Trophoblast cell (in vitro differentiated cells and primary cell): Measurements from ENCODE around the gene TSPAN32.
"Not testable (repeated sequence)": the region's sequence is repeated elsewhere in the genome, so short reads cannot be mapped to it uniquely, and the experiment has no call there.

Experiments
- DNase-seq, 2 donors: peaks; one replicate each; pipeline ENCODE4 v3.0.0-alpha.2; 2016
- H2AFZ ChIP-seq: 2 replicates; pipeline ENCODE4 v1.6.1; 2013; ENCODE audit warnings: low read length, moderate library complexity, mild to moderate bottlenecking; ENCODE audit not compliant: insufficient read depth, poor library complexity
- H2AK5ac ChIP-seq: 2 replicates; pipeline ENCODE4 v1.6.1; 2013; ENCODE audit warnings: mild to moderate bottlenecking, low read length
- H2BK120ac ChIP-seq: 2 replicates; pipeline ENCODE4 v1.6.1; 2013; ENCODE audit warnings: low read length, mild to moderate bottlenecking, moderate library complexity; ENCODE audit not compliant: insufficient read depth, poor library complexity
- H2BK12ac ChIP-seq: 2 replicates; pipeline ENCODE4 v1.6.1; 2013; ENCODE audit warnings: mild to moderate bottlenecking, low read length, moderate library complexity
- H2BK5ac ChIP-seq: 2 replicates; pipeline ENCODE4 v1.6.1; 2013; ENCODE audit warnings: low read length, low read depth, moderate library complexity, mild to moderate bottlenecking; ENCODE audit not compliant: poor library complexity
- H3K14ac ChIP-seq: 2 replicates; pipeline ENCODE4 v1.6.1; 2013; ENCODE audit warnings: mild to moderate bottlenecking, low read length
- H3K18ac ChIP-seq: 2 replicates; pipeline ENCODE4 v1.6.1; 2013; ENCODE audit warnings: mild to moderate bottlenecking, low read length
- H3K23ac ChIP-seq: 2 replicates; pipeline ENCODE4 v1.6.1; 2013; ENCODE audit warnings: low read length
- H3K27ac ChIP-seq: 2 replicates; pipeline ENCODE4 v1.5.1; 2013; ENCODE audit warnings: low read depth, mild to moderate bottlenecking, inconsistent platforms, low read length, moderate library complexity
- H3K27me3 ChIP-seq: 2 replicates; pipeline ENCODE4 v1.6.1; 2013; ENCODE audit warnings: inconsistent platforms, mild to moderate bottlenecking, low read length, moderate library complexity; ENCODE audit not compliant: insufficient read depth
- H3K36me3 ChIP-seq, 2 experiments: 1 replicate in 1 of 2; 2 replicates in 1 of 2; pipeline ENCODE4 v1.6.1; 2013; ENCODE audit warnings: low read length in 2 of 2, mild to moderate bottlenecking in 2 of 2, moderate library complexity in 1 of 2; ENCODE audit not compliant: insufficient read depth in 2 of 2, control insufficient read depth in 1 of 2
- H3K4ac ChIP-seq: 2 replicates; pipeline ENCODE4 v1.6.1; 2013; ENCODE audit warnings: low read depth, mild to moderate bottlenecking, low read length, moderate library complexity
- H3K4me1 ChIP-seq, 2 experiments: 1 replicate in 1 of 2; 2 replicates in 1 of 2; pipeline ENCODE4 v1.6.1; 2013; ENCODE audit warnings: low read length in 2 of 2, mild to moderate bottlenecking in 2 of 2, moderate library complexity in 1 of 2; ENCODE audit not compliant: insufficient read depth in 2 of 2, control insufficient read depth in 1 of 2
- H3K4me2 ChIP-seq: 2 replicates; pipeline ENCODE4 v1.6.1; 2013; ENCODE audit warnings: inconsistent platforms, mild to moderate bottlenecking, low read length, moderate library complexity
- H3K4me3 ChIP-seq: 2 replicates; pipeline ENCODE4 v1.5.1; 2013; ENCODE audit warnings: mild to moderate bottlenecking, low read depth, low read length, inconsistent platforms
- H3K79me1 ChIP-seq: one replicate; pipeline ENCODE4 v1.6.1; 2013; ENCODE audit warnings: low read length
- H3K79me2 ChIP-seq: 2 replicates; pipeline ENCODE4 v1.6.1; 2013; ENCODE audit warnings: low read length, mild to moderate bottlenecking; ENCODE audit not compliant: control insufficient read depth, insufficient read depth, poor library complexity
- H3K9ac ChIP-seq: 2 replicates; pipeline ENCODE4 v1.6.1; 2013; ENCODE audit warnings: mild to moderate bottlenecking, low read length
- H3K9me3 ChIP-seq: 2 replicates; pipeline ENCODE4 v1.6.1; 2013; ENCODE audit warnings: low read depth, mild to moderate bottlenecking, control low read depth, inconsistent platforms, low read length; ENCODE audit not compliant: insufficient read depth
- H4K12ac ChIP-seq: 2 replicates; pipeline ENCODE4 v1.6.1; 2013; ENCODE audit warnings: low read depth, mild to moderate bottlenecking, low read length, moderate library complexity
- H4K8ac ChIP-seq: 2 replicates; pipeline ENCODE4 v1.6.1; 2013; ENCODE audit warnings: low read depth, mild to moderate bottlenecking, low read length, moderate library complexity
- H4K91ac ChIP-seq: one replicate; pipeline ENCODE4 v1.6.1; 2013; ENCODE audit warnings: low read depth, mild to moderate bottlenecking, low read length, moderate library complexity
- WGBS: extraction: QIAGEN DNeasy Blood & Tissue Kit; methylation state at CpG from one replicate; pipeline ENCODE4 v1.1.7; 2013; ENCODE audit warnings: missing lambda C conversion rate; ENCODE audit not compliant: insufficient read length, insufficient coverage; ENCODE audit errors: extremely low coverage; 5-methylcytosine and 5-hydroxymethylcytosine counted together

TSPAN32 gene

DNA sequence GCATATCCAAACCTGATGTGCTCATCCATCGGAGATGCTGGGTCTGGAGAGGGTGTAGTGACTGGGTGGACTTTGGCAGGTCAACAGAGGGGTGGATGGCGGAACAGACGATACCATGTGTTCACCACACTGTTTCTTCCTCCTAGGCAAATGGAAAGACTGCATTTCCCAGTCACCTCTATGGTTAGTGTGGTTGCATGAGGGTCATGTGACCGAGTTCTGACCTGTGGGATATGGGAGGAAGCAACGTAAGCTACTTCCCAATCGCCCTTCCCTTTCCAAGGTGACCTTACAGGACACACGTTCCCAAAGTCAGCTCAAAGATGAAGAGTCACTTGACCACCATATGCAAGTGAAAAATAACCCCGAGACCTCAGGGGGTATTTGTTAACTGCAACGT is 27.7 kb downstream of the TSPAN32 start:
- Histone ChIP-seq H4K12ac (no peak overlapping the region), H3K4me3 (no peak overlapping the region), H3K23ac (no peak overlapping the region), H2BK120ac (no peak overlapping the region), H3K4ac (no peak overlapping the region), H3K9ac (no peak overlapping the region), H2BK12ac (no peak overlapping the region), H3K27ac (no peak overlapping the region), H4K8ac (no peak overlapping the region), H3K79me2 (no peaks in the 10 kb centered on the region), H2AK5ac (no peak overlapping the region), H3K4me2 (no peak overlapping the region), H4K91ac (no peak overlapping the region), H2AFZ (no peak overlapping the region), H3K36me3 (no peaks in the 10 kb centered on the region), H2BK5ac (no peak overlapping the region), H3K27me3 (no peaks in the 10 kb centered on the region), H3K9me3 (peaks cover 28% of the 10 kb centered on the region), H3K18ac (no peak overlapping the region), H3K14ac (no peak overlapping the region), H3K79me1 (no peaks in the 10 kb centered on the region), H3K4me1 (no peaks in the 10 kb centered on the region)
- no peak for DNase-seq
- no CpG with 5 or more reads among the region's 9 CpGs for WGBS

DNA sequence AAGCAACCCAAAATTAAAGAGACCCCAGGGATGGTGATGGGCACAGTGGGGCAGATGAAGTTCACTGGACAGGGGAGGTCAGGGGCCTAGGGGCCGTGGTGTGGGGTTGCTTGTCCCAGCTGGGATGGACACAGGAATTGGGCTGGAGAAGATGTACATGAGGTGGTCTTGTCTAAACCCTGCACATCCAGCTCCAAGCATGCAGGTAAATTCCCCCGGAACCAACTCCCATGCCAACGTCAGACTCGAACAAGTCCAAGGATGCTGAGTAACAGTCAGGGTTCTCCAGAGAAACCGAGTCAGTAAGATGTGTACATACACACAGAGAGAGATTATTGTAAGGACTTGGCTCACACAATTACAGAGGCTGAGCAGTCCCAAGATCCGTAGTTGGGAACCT is 28.9 kb downstream of the TSPAN32 start:
- Histone ChIP-seq H4K12ac (no peak overlapping the region), H3K14ac (no peak overlapping the region), H2AFZ (no peak overlapping the region), H3K9ac (no peak overlapping the region), H2BK12ac (no peak overlapping the region), H3K27ac (no peak overlapping the region), H2BK5ac (no peak overlapping the region), H3K9me3 (peaks cover 28% of the 10 kb centered on the region), H3K79me2 (no peaks in the 10 kb centered on the region), H4K8ac (no peak overlapping the region), H2AK5ac (no peak overlapping the region), H3K4me1 (no peaks in the 10 kb centered on the region), H3K18ac (no peak overlapping the region), H3K4ac (no peak overlapping the region), H3K23ac (no peak overlapping the region), H3K36me3 (no peaks in the 10 kb centered on the region), H3K4me2 (no peak overlapping the region), H2BK120ac (no peak overlapping the region), H4K91ac (no peak overlapping the region), H3K27me3 (no peaks in the 10 kb centered on the region), H3K4me3 (no peak overlapping the region), H3K79me1 (no peaks in the 10 kb centered on the region)
- no CpG with 5 or more reads among the region's 6 CpGs for WGBS
- DNase-seq = no peak

DNA sequence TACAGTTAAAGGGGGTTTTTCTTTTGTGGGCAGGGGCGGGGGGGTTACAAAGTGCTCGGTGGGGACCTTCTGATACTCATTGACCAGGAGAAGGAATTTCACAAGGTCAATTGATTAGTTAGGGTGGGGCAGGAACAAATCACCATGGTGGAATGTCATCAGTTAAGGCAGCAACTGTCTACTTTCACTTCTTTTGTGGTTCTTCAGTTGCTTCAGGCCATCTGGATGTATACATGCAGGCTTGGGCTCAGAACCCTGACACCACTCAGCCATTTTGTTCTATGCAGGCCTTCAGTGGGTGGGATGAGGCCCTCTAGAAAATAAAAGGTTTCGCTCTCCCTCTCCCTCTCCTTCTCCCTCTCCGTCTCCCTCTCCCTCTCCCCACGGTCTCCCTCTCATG is 29.6 kb downstream of the TSPAN32 start:
- no peaks in the 10 kb centered on the region for H3K36me3 ChIP-seq

DNA sequence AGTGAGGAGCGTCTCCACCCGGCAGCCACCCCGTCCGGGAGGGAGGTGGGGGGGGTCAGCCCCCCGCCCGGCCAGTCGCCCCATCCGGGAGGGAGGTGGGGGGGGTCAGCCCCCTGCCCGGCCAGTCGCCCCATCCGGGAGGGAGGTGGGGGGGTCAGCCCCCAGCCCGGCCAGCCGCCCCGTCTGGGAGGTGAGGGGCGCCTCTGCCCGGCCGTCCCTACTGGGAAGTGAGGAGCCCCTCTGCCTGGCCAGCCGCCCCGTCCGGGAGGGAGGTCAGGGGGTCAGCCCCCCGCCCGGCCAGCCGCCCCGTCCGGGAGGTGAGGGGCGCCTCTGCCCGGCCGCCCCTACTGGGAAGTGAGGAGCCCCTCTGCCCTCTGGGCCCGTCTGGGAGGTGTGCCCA is 30.8 kb downstream of the TSPAN32 start:
- H2BK5ac ChIP-seq, H3K4me2 ChIP-seq, H3K27me3 ChIP-seq, H2BK120ac ChIP-seq, DNase-seq, H2AK5ac ChIP-seq, H3K79me1 ChIP-seq, H3K36me3 ChIP-seq, H3K27ac ChIP-seq, H2AFZ ChIP-seq, H2BK12ac ChIP-seq, H3K4ac ChIP-seq, H3K79me2 ChIP-seq, H3K14ac ChIP-seq, H3K23ac ChIP-seq, H4K91ac ChIP-seq, H3K4me3 ChIP-seq, H4K8ac ChIP-seq, H3K18ac ChIP-seq, H4K12ac ChIP-seq, H3K4me1 ChIP-seq, H3K9ac ChIP-seq: not testable (repeated sequence)
- no CpG with 5 or more reads among the region's 29 CpGs for WGBS
- peaks cover 21% of the 10 kb centered on the region for H3K9me3 ChIP-seq

More for the DNA sequence above, 29.6 kb downstream of the TSPAN32 start:
- H3K27me3 ChIP-seq = no peaks in the 10 kb centered on the region
- H2BK12ac ChIP-seq = no peak overlapping the region
- no peak overlapping the region for H3K4me3 ChIP-seq
- H3K23ac ChIP-seq = no peak overlapping the region
- no peak overlapping the region for H2AK5ac ChIP-seq
- no peak overlapping the region for H3K4ac ChIP-seq
- H3K79me2 ChIP-seq = no peaks in the 10 kb centered on the region
- no peak overlapping the region for H3K4me2 ChIP-seq
- H2AFZ ChIP-seq = no peak overlapping the region
- H3K27ac ChIP-seq = no peak overlapping the region
- no peak overlapping the region for H3K14ac ChIP-seq
- H2BK120ac ChIP-seq = no peak overlapping the region
- no peak overlapping the region for H3K9ac ChIP-seq
- H3K9me3 ChIP-seq = peaks cover 26% of the 10 kb centered on the region
- DNase-seq = no peak
- H4K12ac ChIP-seq = no peak overlapping the region
- H4K91ac ChIP-seq = no peak overlapping the region
- no peak overlapping the region for H2BK5ac ChIP-seq
- H4K8ac ChIP-seq = no peak overlapping the region
- whole genome bisulfite sequencing = no CpG with 5 or more reads among the region's 5 CpGs
- H3K79me1 ChIP-seq = no peaks in the 10 kb centered on the region
- no peaks in the 10 kb centered on the region for H3K4me1 ChIP-seq
- no peak overlapping the region for H3K18ac ChIP-seq
